Right lobe of liver (tissue), 6 donors: ENCODE results near the gene KAT7. TPM values are rescaled to one million over a fixed set of nuclear protein-coding genes. Genes with fewer than 3 reads are reported as not detected.
"Not testable (repeated sequence)": the region's sequence is repeated elsewhere in the genome, so short reads cannot be mapped to it uniquely, and the experiment has no call there.

Source experiments
- ATAC-seq, 4 donors: fragments of 200-7000 bp; cut with Tn5 transposase; one replicate each; pipeline ENCODE4 v1.9.1; 2020; ENCODE audit warnings: mild to moderate bottlenecking in 4 of 4, moderate library complexity in 4 of 4
- DNase-seq, 3 donors: peaks; one replicate each; pipeline ENCODE4 v3.0.0-alpha.2; 2020
- H3K27ac ChIP-seq, 3 donors: fragments of 200-600 bp; one replicate each; pipeline ENCODE4 v1.8.0; 2022
- H3K27me3 ChIP-seq, 2 donors: fragments of 200-600 bp; one replicate each; pipeline ENCODE4 v1.8.0; 2022
- H3K36me3 ChIP-seq, 4 donors: fragments of 200-600 bp; sonication (generic) in 1 of 4; one replicate each; pipeline versions ENCODE4 v1.5.1 to v1.8.0; 2017 to 2022; ENCODE audit warnings: control low read depth in 1 of 4
- H3K4me1 ChIP-seq, 4 donors: fragments of 200-600 bp; sonication (generic) in 1 of 4; one replicate each; pipeline versions ENCODE4 v1.5.1 to v1.8.0; 2017 to 2022; ENCODE audit warnings: control low read depth in 1 of 4
- H3K4me3 ChIP-seq, 3 donors: fragments of 200-600 bp; one replicate each; pipeline ENCODE4 v1.8.0; 2022
- H3K9me3 ChIP-seq, 4 donors: fragments of 200-600 bp; sonication (generic) in 1 of 4; one replicate each; pipeline versions ENCODE4 v1.5.1 to v1.8.0; 2017 to 2022; ENCODE audit warnings: control low read depth in 1 of 4
- POLR2A ChIP-seq: fragments of 450-650 bp; IDR thresholded peaks from one replicate; pipeline ENCODE4 v1.6.1; 2017; ENCODE audit warnings: antibody characterized with exemption, mild to moderate bottlenecking
- WGBS: methylation state at CpG from one replicate; pipeline ENCODE4 v1.1.6; 2018; ENCODE audit warnings: low coverage, low lambda C conversion rate; ENCODE audit not compliant: insufficient coverage; ENCODE audit errors: missing lambda C conversion rate; 5-methylcytosine and 5-hydroxymethylcytosine counted together
- intact Hi-C, 2 donors: fragments of 100-400 bp; cut with DNase I; formaldehyde crosslinking; loops; one replicate each; pipeline versions ENCODE4 v1.11.2 to v1.14.1; 2022
- total RNA-seq, 6 experiments: library from RNA; depleted of rRNA in 2 of 6; stranded (reverse); fragments of >200 nt in 2 of 6; fragmentation: NEBNext Ultra II Directional in 3 of 6; extraction: Animal tissue kit (Norgen Biotek cat#: 25700) in 3 of 6; gene quantifications; one replicate each; pipeline versions ENCODE4 v1.1.0 to v1.2.4, GENCODE V29; 2016 to 2023
- TF ChIP-seq, protein P1 (sequence below), 4 donors: fragments of 200-600 bp in 3 of 4; fragments of 450-650 bp in 1 of 4; IDR thresholded peaks; one replicate each; pipeline versions ENCODE4 v1.5.1 to v1.8.0; 2016 to 2022; ENCODE audit warnings: antibody characterized with exemption in 4 of 4, mild to moderate bottlenecking in 2 of 4
- donor health status: DM: no; HTN: yes; CAD: no.
- donor health status: DM: no; HTN: no; CAD: no.
- donor health status: DM: no; HTN: no; CAD: no.
- donor health status: DM: no; HTN: yes; CAD: no.
- donor health status: DM: no; HTN: yes; CAD: no.

KAT7 gene
- total RNA-seq, 6 experiments from 2014 or later, result 10.8 to 21.3 (median 15.2) TPM

DNA sequence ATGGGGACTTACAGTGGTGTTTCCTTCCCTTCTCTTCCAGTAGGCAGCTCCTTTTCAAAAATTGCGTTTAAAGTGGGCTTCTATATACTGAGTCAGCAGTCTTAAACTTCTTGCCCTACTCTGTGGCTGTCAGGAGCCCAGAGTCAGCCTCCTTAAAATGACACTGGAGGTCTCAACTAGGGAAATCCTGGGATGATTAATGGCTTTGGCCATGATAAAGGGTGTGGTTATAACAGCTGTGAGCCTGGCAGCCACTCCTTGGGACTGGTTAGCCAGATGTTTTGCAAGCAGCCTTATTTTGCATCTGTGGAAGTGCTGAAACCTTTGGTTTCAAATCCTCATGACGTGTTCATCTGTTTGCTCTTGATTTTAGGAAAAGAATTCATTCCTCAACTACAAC lies 34.3 kb downstream of the KAT7 start:
- intact Hi-C loops, result no loop called here
- WGBS, result 75% methylated on average over 2 of the region's 2 CpGs
- Histone ChIP-seq H3K36me3 (peaks cover 22 to 80% (median 35%) of the 10 kb centered on the region in 4 donors), H3K4me3 (no peak overlapping the region), H3K4me1 (no peaks in the 10 kb centered on the region), H3K27me3 (no peaks in the 10 kb centered on the region), H3K9me3 (no peaks in the 10 kb centered on the region), H3K27ac (no peak overlapping the region)
- no peak for TF ChIP-seq POLR2A
- TF ChIP-seq, protein P1, sequence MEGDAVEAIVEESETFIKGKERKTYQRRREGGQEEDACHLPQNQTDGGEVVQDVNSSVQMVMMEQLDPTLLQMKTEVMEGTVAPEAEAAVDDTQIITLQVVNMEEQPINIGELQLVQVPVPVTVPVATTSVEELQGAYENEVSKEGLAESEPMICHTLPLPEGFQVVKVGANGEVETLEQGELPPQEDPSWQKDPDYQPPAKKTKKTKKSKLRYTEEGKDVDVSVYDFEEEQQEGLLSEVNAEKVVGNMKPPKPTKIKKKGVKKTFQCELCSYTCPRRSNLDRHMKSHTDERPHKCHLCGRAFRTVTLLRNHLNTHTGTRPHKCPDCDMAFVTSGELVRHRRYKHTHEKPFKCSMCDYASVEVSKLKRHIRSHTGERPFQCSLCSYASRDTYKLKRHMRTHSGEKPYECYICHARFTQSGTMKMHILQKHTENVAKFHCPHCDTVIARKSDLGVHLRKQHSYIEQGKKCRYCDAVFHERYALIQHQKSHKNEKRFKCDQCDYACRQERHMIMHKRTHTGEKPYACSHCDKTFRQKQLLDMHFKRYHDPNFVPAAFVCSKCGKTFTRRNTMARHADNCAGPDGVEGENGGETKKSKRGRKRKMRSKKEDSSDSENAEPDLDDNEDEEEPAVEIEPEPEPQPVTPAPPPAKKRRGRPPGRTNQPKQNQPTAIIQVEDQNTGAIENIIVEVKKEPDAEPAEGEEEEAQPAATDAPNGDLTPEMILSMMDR (IDR thresholded peaks at IDR 0.05), result no peak
- no peak for DNase-seq
- ATAC-seq, result no peak

DNA sequence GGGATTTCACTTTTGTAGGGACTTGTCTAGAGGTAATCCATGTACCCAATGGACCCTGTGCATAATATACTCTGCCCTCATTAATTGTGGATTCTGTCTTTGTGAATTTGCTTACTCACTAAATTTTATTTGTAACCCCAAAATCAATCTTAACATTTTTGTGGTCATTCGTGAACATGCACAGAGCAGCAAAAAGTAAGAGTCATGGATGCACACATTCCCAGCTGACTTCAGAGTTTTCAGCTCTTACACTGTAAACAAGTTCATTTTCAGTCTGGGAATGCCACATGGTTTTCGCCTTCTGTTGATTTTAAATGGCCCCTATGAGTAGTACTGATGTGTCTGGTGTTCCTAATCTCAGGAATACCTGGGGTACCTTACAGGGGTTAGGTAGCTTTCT lies 35.1 kb downstream of the KAT7 start:
- Histone ChIP-seq H3K4me1 (no peaks in the 10 kb centered on the region), H3K9me3 (no peaks in the 10 kb centered on the region), H3K4me3 (no peak overlapping the region), H3K36me3 (peaks cover 18 to 74% (median 32%) of the 10 kb centered on the region in 4 donors), H3K27me3 (no peaks in the 10 kb centered on the region), H3K27ac (no peak overlapping the region)
- no peak for DNase-seq
- TF ChIP-seq, protein P1 (IDR thresholded peaks at IDR 0.05), result no peak
- TF ChIP-seq POLR2A, result no peak
- no peak for ATAC-seq
- intact Hi-C loops, result no loop called here
- WGBS, result 100% methylated on average over 1 of the region's 2 CpGs

DNA sequence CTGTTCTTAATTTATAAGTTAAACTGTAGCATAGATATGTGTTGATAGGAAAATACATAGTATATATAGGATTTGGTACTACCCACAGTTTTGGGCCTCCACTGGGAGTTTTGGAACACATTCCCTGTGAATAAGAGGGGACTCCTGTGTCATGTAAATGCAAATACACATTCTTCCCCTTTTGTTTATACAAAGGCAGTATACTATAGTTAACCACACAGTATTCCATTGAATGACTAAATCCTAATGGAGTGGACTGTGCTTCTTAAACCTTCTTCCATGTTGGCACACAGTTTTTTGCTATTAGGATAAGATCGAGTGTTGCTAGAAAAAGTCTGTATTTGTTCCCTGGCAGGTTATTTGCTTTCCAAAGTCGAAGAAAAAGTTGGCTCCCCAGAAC lies 37.2 kb downstream of the KAT7 start:
- H3K9me3 ChIP-seq, result no peaks in the 10 kb centered on the region
- no peak for DNase-seq
- peaks cover 22 to 77% (median 32%) of the 10 kb centered on the region in 4 donors for H3K36me3 ChIP-seq
- H3K27me3 ChIP-seq, result no peaks in the 10 kb centered on the region
- TF ChIP-seq POLR2A, result no peak
- TF ChIP-seq, protein P1 (IDR thresholded peaks at IDR 0.05), result no peak
- WGBS, result 46% methylated on average over 2 of the region's 2 CpGs
- ATAC-seq, result no peak
- no peaks in the 10 kb centered on the region for H3K4me1 ChIP-seq
- H3K4me3 ChIP-seq, result no peak overlapping the region
- H3K27ac ChIP-seq, result no peak overlapping the region
- intact Hi-C loops, result no loop called here

DNA sequence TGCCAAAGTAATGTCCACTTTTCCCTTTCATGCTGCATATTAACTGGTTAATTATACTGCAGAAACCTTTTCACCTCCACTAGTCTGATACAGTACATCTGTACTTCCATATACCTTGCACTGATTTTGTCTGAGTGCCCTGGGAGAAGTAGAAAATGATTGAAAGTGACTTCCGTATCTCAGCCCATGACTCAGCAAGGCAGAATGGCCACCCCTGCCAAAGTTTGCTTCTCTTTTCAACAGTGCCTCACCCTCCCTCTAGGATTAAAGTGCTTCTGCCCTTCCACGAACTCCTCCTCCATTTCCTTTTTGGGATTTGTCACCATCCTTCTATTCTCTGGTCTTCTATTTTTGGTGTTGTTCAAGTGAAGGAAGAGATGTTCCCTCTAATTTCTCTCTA lies 39.8 kb downstream of the KAT7 start:
- peak; percentile 27 to 51 (median 40) for ATAC-seq
- WGBS, result 72% methylated on average over 2 of the region's 2 CpGs

DNA sequence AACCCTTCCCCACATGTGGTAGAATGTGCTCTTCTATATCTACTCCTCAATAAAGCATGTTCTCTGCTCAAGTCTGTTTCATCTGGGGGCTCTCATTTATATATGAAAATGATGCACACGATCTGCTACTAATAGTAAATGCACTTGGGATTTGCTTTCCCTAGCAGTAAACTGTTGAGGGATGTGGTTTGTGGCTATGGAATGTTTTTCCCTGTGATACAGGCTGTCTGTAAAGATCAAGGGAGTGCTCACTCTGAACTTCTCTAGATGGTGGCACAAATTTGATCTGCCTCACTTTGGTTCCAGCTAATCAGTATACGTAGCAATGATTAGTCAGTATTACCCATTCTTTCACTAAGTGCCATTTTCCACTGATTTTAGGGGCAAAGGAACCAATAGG lies 40.5 kb downstream of the KAT7 start:
- Histone ChIP-seq H3K36me3 (peaks cover 14 to 46% (median 17%) of the 10 kb centered on the region in 4 donors), H3K4me3 (no peak overlapping the region)
- intact Hi-C loops, result no loop called here

More for the DNA sequence above, 39.8 kb downstream of the KAT7 start:
- H3K27me3 ChIP-seq, DNase-seq, H3K4me1 ChIP-seq, intact Hi-C loops, H3K27ac ChIP-seq, H3K4me3 ChIP-seq, H3K9me3 ChIP-seq: not testable (repeated sequence)
- H3K36me3 ChIP-seq, result peaks cover 16 to 52% (median 20%) of the 10 kb centered on the region in 4 donors

More for the DNA sequence above, 40.5 kb downstream of the KAT7 start:
- DNase-seq (no peak), ATAC-seq (no peak)
- H3K9me3 ChIP-seq, result no peaks in the 10 kb centered on the region
- H3K4me1 ChIP-seq, result peaks cover 0 to 6% (median 0%) of the 10 kb centered on the region in 4 donors
- WGBS, result 90% methylated on average over 2 of the region's 2 CpGs
- TF ChIP-seq, protein P1 (IDR thresholded peaks at IDR 0.05), result no peak
- TF ChIP-seq POLR2A, result no peak
- no peaks in the 10 kb centered on the region for H3K27me3 ChIP-seq
- no peak overlapping the region for H3K27ac ChIP-seq
